Astrocyte of the hippocampus (primary cell): ENCODE measurements around the gene HS6ST3.

Source experiments
- DNase-seq: peaks from one replicate; pipeline ENCODE4 v3.0.0; 2011; ENCODE audit warnings: low read depth, low spot score

Gene HS6ST3

GRCh38 chr13:96539791-96540190 lies 449.9 kb downstream of the HS6ST3 start:
- no peak for DNase-seq

- DNase-seq: no peak
These were observed 450.8 kb downstream of the HS6ST3 start for GRCh38 chr13:96540670-96541069.

DNA sequence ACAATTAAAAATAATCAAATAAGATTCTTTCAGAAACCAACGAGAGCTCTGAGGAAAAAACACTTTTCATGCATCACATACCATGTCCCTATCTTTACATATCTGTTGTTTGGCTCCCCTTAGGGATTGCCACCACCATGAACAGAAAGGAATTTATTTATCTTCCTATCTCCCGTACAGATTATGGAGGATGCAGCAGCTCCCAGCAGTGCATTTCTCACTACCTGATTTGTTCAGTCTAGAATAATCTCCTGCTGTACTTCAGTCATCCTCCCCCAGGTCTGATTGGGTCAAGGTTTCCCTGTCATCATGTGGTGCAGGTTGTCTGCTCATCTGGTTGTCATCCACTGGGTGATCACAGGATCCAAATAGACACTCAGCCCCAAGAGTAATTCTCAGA lies 453.1 kb downstream of the HS6ST3 start:
- DNase-seq: no peak

- no peak for DNase-seq
These were observed 455.1 kb downstream of the HS6ST3 start for GRCh38 chr13:96544957-96545356.

- no peak for DNase-seq
These were observed 456.6 kb downstream of the HS6ST3 start for GRCh38 chr13:96546463-96546862.

- no peak for DNase-seq
These were observed 461.6 kb downstream of the HS6ST3 start for GRCh38 chr13:96551546-96551945.

DNA sequence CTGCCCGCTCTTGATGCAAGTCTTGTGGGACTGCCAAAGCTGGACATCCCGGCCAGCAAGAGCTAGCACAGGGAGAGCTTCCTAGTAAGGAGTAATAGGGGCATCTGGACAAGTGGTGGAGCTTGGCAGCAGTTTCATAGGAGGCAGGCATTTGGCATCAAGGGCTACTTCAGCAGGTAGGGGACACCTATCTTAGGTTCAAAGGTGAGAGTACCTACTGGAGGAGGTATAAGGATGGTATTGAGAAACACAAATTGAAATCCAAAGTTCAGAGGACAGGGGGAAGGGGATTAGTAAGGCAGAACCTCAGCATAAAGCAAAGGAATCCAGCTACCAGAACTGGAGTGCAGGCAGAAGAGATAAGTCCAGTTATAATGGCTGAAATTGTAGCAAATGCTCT lies 462.7 kb downstream of the HS6ST3 start:
- DNase-seq: no peak

DNA sequence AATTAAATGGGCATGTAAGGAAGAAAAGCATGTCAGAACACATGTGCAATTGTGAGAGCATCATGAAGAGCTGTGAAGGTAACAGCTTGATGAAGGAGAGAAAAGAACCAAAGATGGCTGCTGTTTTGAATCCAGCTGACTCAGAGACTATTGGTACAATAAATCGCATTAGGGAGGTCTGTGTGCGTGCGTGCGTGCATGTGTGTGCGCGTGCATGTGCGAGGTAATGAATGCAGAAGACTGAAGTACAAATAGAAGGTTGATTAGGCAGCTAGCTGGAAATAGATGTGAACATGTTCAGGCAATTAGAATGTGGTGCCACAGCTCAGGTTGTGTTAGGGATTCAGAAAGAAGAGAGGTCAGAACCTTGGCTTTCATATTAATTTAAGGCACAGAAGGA lies 463.9 kb downstream of the HS6ST3 start:
- no peak for DNase-seq

- DNase-seq: no peak
These were observed 483.7 kb downstream of the HS6ST3 start for GRCh38 chr13:96573563-96573962.

DNA sequence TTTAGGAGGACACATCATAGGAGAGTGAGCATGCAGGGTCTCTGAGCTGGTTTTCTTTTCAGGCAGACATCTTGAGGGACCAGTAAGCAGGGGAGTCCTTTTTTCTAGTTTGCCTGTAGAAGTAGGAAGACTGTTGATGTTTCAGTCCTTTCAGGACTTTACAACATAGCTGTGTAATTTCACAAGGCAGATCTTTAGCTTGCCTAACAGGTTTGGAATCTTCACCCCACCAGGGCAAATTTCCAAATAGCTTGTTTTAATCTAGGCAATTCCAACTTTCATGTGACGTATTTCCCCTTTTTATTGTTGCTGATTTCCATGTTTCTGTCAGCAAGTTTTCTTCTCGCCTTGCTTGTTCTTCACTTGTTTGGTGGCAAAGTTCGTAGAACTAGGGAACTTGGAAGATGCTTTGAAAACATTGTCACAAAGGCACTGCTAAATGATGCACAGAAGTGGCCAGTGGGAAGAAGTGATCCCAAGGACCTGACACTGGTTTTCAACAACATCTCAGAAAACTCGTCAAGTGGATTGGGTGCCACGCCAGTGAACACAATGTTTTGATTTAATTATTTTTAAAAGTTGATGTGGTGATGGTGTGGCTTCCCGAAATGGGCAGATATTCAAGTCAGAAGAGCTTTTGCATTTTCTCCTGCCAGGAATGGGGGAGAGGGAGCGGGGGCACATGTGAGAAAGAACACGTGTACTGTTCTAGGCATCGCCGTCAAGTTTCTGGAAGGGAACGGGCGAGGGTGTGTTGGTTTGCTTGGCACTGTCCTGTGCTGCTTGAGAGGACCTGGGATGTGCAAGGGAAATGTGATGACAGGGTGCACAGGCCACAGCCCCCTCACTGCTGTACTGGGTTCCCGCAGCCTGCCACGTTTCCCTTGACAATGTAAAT lies 485.8 kb downstream of the HS6ST3 start:
- no peak for DNase-seq

- DNase-seq: no peak
These were observed 491.8 kb downstream of the HS6ST3 start for GRCh38 chr13:96581741-96582140.

- DNase-seq: no peak
These were observed 525.3 kb downstream of the HS6ST3 start for GRCh38 chr13:96615252-96615651.

DNA sequence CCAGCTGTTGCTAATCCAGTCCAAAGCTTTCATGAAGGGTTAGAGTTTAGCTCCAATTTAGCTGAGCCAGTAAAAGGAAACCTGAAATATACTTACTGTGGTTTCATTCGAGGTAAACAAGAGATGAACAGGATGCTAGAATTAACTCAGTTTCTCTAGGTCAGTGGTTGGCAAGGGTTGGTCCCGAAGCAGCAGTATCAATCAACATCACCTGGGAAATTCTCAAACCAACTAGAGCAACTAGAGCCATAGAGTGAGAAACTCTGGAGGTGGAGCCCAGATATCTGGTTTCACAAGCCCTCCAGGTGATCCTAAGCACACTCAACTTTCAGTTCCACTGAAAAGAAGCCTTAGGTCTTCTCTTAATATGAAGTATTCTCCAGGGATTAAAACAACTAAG lies 527.6 kb downstream of the HS6ST3 start:
- no peak for DNase-seq

DNA sequence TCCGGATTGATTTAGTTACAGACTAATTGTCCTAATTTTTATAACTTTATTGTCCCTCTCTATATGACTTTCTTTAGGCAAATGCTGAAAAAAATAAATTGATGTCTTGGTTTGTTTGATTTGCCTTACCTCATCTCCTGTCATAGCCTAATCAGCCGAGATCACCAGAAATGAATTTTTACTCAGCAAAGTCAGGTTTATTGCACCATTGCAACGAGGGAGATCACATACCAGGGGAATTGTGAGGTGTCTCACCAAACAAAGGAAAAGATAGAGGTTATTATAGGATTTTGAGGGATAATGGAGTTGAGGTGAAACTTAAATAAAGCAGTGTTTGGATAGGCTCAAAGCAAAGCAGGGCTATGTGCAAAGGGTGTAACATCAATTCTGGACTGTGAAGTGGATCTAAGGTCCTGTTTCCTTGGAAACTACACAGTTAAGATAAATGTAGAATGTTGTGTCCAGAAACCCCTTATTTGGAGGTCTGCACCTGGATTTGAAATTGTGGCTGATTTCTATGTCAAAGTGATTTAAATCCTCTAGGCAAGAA lies 531.8 kb downstream of the HS6ST3 start:
- no peak for DNase-seq

DNA sequence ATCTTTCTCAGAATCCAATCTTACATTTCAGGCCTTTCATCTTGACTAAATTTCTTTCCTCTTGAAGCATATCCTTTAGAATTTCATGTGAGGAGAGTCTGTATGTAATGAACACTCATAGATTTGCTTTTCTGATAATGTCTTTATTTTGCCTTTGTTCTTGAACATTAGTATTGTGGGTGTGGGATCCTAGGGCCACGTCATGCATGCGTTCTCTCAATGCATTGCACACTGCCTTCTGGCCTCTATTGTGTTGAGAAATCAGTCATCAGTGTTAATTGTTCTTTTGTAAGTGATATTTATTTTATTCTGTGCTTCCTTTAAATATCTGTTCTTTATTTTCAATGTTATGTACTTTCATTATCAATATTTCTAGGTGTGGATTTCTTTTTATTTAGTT lies 539.4 kb downstream of the HS6ST3 start:
- DNase-seq: no peak

GRCh38 chr13:96632536-96633320 lies 542.8 kb downstream of the HS6ST3 start:
- DNase-seq: peak; percentile 25

GRCh38 chr13:96636001-96636709 lies 546.2 kb downstream of the HS6ST3 start:
- peak; percentile 50 for DNase-seq

DNA sequence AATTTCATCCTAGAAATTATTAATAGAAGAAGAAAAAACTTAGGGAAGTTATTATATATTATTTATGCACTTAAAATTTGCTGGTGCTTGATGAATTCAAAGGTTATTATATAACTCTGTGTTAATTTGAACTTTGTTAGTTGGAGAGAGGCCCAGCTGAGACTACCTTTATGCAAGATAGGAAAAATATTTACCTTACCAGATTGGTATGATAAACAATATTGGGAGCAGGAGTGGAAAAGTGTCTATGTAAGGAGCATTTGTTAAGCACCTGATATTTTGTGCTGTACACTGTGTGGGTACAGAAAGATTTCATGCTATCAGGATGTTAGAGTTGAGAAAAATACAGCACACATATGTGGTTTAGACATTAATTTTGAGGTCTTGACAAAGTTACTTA lies 547.1 kb downstream of the HS6ST3 start:
- DNase-seq: no peak

DNA sequence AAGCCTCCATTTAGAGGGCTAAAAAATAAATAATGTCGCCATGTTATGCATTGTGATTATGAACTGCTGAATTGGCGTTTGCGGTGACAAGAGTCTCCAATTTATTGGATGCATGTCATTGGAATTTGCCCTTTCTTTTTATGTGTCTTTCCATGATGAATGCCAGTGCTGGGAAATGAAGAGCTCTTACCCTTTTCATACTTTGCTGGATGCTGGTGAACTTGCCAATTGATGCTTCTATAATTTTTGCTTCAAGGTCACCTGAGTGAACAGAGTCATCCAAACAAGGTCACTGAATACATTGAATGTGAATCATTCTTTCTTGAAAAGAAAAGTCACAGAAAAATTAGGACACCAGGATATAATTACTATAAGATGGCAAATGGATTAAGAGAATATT lies 556.2 kb downstream of the HS6ST3 start:
- DNase-seq: no peak

DNA sequence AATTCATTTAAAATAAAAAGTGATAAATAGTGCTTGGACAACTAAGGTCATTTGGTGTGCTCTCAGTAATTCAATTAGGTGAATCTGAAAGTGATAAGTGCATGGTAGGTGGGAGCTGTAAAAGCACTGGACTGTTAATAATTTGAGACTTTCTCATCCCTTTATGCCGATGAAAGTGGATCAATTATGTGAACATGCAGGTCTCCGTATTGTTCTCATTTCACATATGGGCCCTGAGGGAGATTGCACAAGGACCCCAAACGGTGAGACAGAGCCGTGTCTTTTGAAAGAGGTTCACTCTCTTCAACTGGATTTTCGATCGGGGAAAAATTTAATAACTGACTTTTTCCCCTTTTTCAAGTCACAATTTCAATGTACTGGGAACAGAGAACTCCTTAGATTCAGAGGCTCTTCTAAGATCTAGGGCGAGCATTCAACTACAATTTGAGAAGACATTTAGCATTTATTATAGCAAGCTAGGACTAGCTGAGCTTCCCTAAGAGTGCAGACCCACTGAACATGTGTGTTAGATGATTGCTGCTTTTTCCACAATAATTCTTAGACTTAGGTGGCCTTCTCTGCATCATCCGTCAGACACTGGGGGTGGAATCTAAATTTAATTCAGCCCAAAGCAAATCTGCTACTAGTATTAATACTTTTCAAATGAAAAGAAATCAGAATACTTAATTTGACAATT lies 556.8 kb downstream of the HS6ST3 start:
- DNase-seq: no peak

DNA sequence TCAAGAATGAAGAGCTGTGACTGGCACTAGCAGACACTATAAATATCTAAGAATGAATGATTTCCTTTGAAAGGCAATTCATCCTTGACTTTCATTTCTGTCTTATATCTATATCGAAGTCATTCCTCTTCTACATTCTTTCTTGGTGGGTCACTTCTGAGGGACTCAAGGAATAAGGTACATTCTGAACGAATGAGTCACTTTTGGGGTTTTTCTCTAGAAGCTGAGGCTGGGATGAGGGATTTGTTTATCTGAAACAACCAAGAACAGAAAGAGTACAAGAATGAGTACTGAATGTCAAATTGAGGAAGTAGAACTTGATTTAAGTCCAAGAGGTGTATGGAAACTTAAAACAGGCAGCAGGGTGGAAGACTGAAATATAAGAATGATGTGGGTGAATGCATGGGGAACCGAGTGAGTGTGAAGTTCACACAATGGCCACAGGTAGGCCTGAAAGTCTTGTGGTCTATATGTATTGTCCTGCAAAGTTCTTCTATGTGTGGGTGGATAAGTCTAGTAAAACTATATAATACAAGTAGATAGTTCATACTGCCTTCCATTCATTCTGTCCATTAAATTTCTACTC lies 560.5 kb downstream of the HS6ST3 start:
- DNase-seq: peak; percentile 89
